A549 (cell line): ENCODE measurements around the gene TXK. TPM values are rescaled to one million over a fixed set of nuclear protein-coding genes. Genes with fewer than 3 reads are reported as not detected.

ENCODE experiments used
- ATAC-seq, 2 experiments: fragments of 200-7000 bp in 1 of 2; fragments of >200 bp in 1 of 2; cut with Nextera tagmentation in 1 of 2; cut with Tn5 transposase in 1 of 2; 3 replicates each; pipeline versions ENCODE4 v1.8.0 to v1.9.1; 2018 to 2020; ENCODE audit warnings: mild to moderate bottlenecking in 1 of 2, moderate library complexity in 1 of 2
- CTCF ChIA-PET: fragments of 300-600 bp; sonication (Branson Sonifier 250); formaldehyde crosslinking; extraction: SDS; loops from one replicate; lab custom pipeline; 2021; ENCODE audit warnings: antibody characterized with exemption, inconsistent platforms; lab: Yijun Ruan, JAX
- POLR2A ChIA-PET: fragments of 350-600 bp; formaldehyde crosslinking; extraction: SDS; loops from one replicate; lab custom pipeline; 2021; ENCODE audit warnings: antibody characterized with exemption, inconsistent platforms; lab: Yijun Ruan, JAX
- DNase-seq, 2 experiments: peaks; one replicate each; pipeline versions ENCODE4 v3.0.0 to v3.0.0-alpha.2; 2011 to 2016; ENCODE audit warnings: low read depth in 1 of 2, low spot score in 1 of 2
- FAIRE-seq: peaks from 2 replicates; lab custom pipeline; 2011; peaks lifted over from hg19 to GRCh38; lab: Jason Lieb, UNC
- H3K27ac ChIP-seq, 2 experiments: fragments of >200 bp; sonication (Bioruptor Twin); formaldehyde crosslinking; 3 replicates each; pipeline ENCODE4 v1.5.1; 2016 to 2017
- H3K4me1 ChIP-seq: fragments of >200 bp; sonication (Bioruptor Twin); formaldehyde crosslinking; 3 replicates; pipeline ENCODE4 v1.6.1; 2016
- H3K4me2 ChIP-seq: fragments of >200 bp; sonication (Bioruptor Twin); formaldehyde crosslinking; 3 replicates; pipeline ENCODE4 v1.6.1; 2016
- H3K4me3 ChIP-seq: fragments of >200 bp; sonication (Bioruptor Twin); formaldehyde crosslinking; 3 replicates; pipeline ENCODE4 v1.5.1; 2016
- H3K9me3 ChIP-seq: fragments of >200 bp; sonication (Bioruptor Twin); formaldehyde crosslinking; 3 replicates; pipeline ENCODE4 v1.6.1; 2016
- BHLHE40 ChIP-seq: IDR thresholded peaks from 2 replicates; pipeline ENCODE4 v1.6.1; 2012; ENCODE audit warnings: low read depth, low read length, inconsistent platforms
- CEBPB ChIP-seq, 2 experiments: fragments of >200 bp in 1 of 2; sonication (Bioruptor Twin) in 1 of 2; formaldehyde crosslinking in 1 of 2; IDR thresholded peaks; 2 replicates each; pipeline ENCODE4 v1.6.1; 2012 to 2016
- CHD4 ChIP-seq: fragments of 200-600 bp; sonication (generic); IDR thresholded peaks from 2 replicates; pipeline ENCODE4 v1.6.1; 2016; ENCODE audit warnings: antibody characterized with exemption, mild to moderate bottlenecking, borderline replicate concordance
- EHF ChIP-seq: fragments of 250-450 bp; sonication (Bioruptor Pico); IDR thresholded peaks from 2 replicates; pipeline ENCODE4 v1.5.0; 2020; ENCODE audit warnings: mild to moderate bottlenecking
- EHMT2 ChIP-seq: fragments of 200-600 bp; sonication (generic); IDR thresholded peaks from 2 replicates; pipeline ENCODE4 v1.6.1; 2016; ENCODE audit warnings: antibody characterized with exemption, low read depth, mild to moderate bottlenecking, moderate library complexity
- FOSL2 ChIP-seq, 2 experiments: fragments of 450-650 bp in 1 of 2; fragments of >200 bp in 1 of 2; sonication (Bioruptor Twin) in 1 of 2; formaldehyde crosslinking; IDR thresholded peaks; 2 replicates each; pipeline versions ENCODE4 v1.5.0 to v1.6.1; 2016 to 2020; ENCODE audit warnings: mild to moderate bottlenecking in 1 of 2, moderate library complexity in 1 of 2
- GATA3 ChIP-seq: IDR thresholded peaks from 2 replicates; pipeline ENCODE4 v1.6.1; 2012; ENCODE audit warnings: borderline replicate concordance
- HDAC2 ChIP-seq: fragments of 200-600 bp; sonication (generic); IDR thresholded peaks from 2 replicates; pipeline ENCODE4 v1.6.1; 2016
- HEYL ChIP-seq: fragments of 250-450 bp; sonication (Bioruptor Pico); IDR thresholded peaks from 2 replicates; pipeline ENCODE4 v1.8.0; 2021; ENCODE audit warnings: mild to moderate bottlenecking, moderate library complexity
- HOXA7 ChIP-seq: fragments of 250-450 bp; sonication (Bioruptor Pico); IDR thresholded peaks from 2 replicates; pipeline ENCODE4 v1.5.0; 2020; ENCODE audit warnings: mild to moderate bottlenecking, moderate library complexity
- HOXB13 ChIP-seq: fragments of 250-450 bp; sonication (Bioruptor Pico); IDR thresholded peaks from 2 replicates; pipeline ENCODE4 v1.5.0; 2020; ENCODE audit warnings: low read depth, mild to moderate bottlenecking, moderate library complexity
- HOXB5 ChIP-seq: fragments of 250-450 bp; sonication (Bioruptor Pico); IDR thresholded peaks from 2 replicates; pipeline ENCODE4 v1.5.0; 2020; ENCODE audit warnings: mild to moderate bottlenecking, moderate library complexity
- JUN ChIP-seq, 2 experiments: fragments of >200 bp; sonication (Bioruptor Twin); formaldehyde crosslinking; IDR thresholded peaks; 2 replicates in 1 of 2; 3 replicates in 1 of 2; pipeline ENCODE4 v1.6.1; 2016 to 2017
- KDM1A ChIP-seq: fragments of 200-600 bp; sonication (generic); IDR thresholded peaks from 2 replicates; pipeline ENCODE4 v1.6.1; 2016; ENCODE audit warnings: low read depth, mild to moderate bottlenecking
- MAFK ChIP-seq: fragments of 450-650 bp; IDR thresholded peaks from 2 replicates; pipeline ENCODE4 v1.6.1; 2014; ENCODE audit not compliant: partially characterized antibody
- NPAS2 ChIP-seq: fragments of 250-450 bp; sonication (Bioruptor Pico); IDR thresholded peaks from 2 replicates; pipeline ENCODE4 v1.8.0; 2022; ENCODE audit warnings: mild to moderate bottlenecking, moderate library complexity, borderline replicate concordance
- POLR2A ChIP-seq: IDR thresholded peaks from 2 replicates; pipeline ENCODE4 v1.6.1; 2012; ENCODE audit warnings: mild to moderate bottlenecking, low read length
- POLR2AphosphoS2 ChIP-seq: conservative IDR thresholded peaks from 2 replicates; pipeline ENCODE4 v1.6.1; 2012; ENCODE audit warnings: low read length, improper control_type of control experiment, inconsistent platforms
- RARB ChIP-seq: fragments of 250-450 bp; sonication (Bioruptor Pico); IDR thresholded peaks from 2 replicates; pipeline ENCODE4 v1.8.0; 2021; ENCODE audit warnings: mild to moderate bottlenecking, moderate library complexity
- TFCP2L1 ChIP-seq: fragments of 250-450 bp; sonication (Bioruptor Pico); IDR thresholded peaks from 2 replicates; pipeline ENCODE4 v1.5.0; 2021; ENCODE audit warnings: mild to moderate bottlenecking
- ZFP36 ChIP-seq: fragments of 450-650 bp; IDR thresholded peaks from 2 replicates; pipeline ENCODE4 v1.6.1; 2014; ENCODE audit warnings: borderline replicate concordance; ENCODE audit not compliant: partially characterized antibody
- ZNF302 ChIP-seq: fragments of 250-450 bp; sonication (Bioruptor Pico); IDR thresholded peaks from 2 replicates; pipeline ENCODE4 v1.9.0; 2021; ENCODE audit warnings: inconsistent platforms, mild to moderate bottlenecking, moderate library complexity
- WGBS: methylation state at CpG from one replicate; pipeline ENCODE4 v1.1.6; 2017; ENCODE audit errors: missing lambda C conversion rate; 5-methylcytosine and 5-hydroxymethylcytosine counted together
- polyA plus RNA-seq, 4 experiments: library from polyadenylated mRNA; depleted of rRNA in 3 of 4; stranded (reverse); fragments of >200 nt; fragmentation: RNase III in 1 of 4; extraction: RNeasy Plus Mini Kit Qiagen cat#74134 plus additional on column Dnase treatment in 1 of 4; gene quantifications; 2 replicates in 3 of 4; 3 replicates in 1 of 4; pipeline ENCODE4 v1.2.3, GENCODE V29; 2011 to 2017
- TF ChIP-seq, protein P1 (sequence below): fragments of 150-350 bp; IDR thresholded peaks from 2 replicates; pipeline ENCODE4 v1.6.1; 2014; ENCODE audit warnings: low read depth, mild to moderate bottlenecking, low read length
- TF ChIP-seq, protein P2 (sequence below): IDR thresholded peaks from 2 replicates; pipeline ENCODE4 v1.6.1; 2012
- TF ChIP-seq, protein P3 (sequence below): IDR thresholded peaks from 2 replicates; pipeline ENCODE4 v1.6.1; 2012
- TF ChIP-seq, protein P4 (sequence below): fragments of 450-650 bp; IDR thresholded peaks from 2 replicates; pipeline ENCODE4 v1.6.1; 2014; ENCODE audit warnings: antibody characterized with exemption
- TF ChIP-seq, protein P5 (sequence below): fragments of >200 bp; sonication (Bioruptor Twin); formaldehyde crosslinking; IDR thresholded peaks from 3 replicates; pipeline ENCODE4 v1.6.1; 2016
- TF ChIP-seq, protein P6 (sequence below): fragments of 250-450 bp; sonication (Bioruptor Pico); IDR thresholded peaks from 2 replicates; pipeline ENCODE4 v1.5.0; 2021; ENCODE audit warnings: mild to moderate bottlenecking, moderate library complexity, borderline replicate concordance

The TXK gene
- polyA plus RNA-seq, 2 of the 4 experiments (the other 2 are of a cell fraction) = 0.06 to 0.14 TPM

DNA sequence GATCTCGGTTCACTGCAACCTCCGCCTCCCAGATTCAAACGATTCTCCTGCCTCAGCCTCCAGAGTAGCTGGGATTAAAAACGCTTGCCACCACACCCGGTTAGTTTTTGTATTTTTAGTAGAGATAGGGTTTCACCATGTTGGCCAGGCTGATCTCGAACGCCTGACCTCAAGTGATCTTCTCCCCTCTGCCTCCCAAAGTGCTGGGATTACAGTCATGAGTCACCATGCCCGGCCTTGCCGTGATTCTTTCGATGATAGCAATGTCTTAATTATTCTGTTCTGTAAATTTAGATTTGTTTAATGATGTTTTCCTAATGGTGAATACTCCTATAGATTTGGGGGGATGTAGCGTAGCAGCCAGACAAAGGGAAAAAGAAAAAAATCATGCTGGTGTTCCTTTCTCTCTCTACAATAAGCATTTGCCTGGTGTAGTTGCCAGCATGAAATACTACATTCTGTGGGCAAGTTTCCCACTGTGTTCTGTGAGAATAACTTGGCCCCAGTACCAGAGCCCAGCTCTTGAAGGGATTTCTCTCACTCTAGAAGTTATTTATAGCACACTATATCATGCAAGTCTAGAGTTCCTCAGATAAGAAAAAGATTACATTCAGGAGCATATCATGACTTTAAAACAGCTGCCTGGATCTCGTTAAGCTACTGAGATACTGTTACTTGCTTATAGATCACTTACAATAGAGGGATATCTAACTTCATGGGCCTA lies 102.1 kb downstream of the TXK start:
- Histone ChIP-seq H3K4me3 (no peak overlapping the region), H3K4me1 (no peaks in the 10 kb centered on the region), H3K9me3 (no peaks in the 10 kb centered on the region)
- ATAC-seq (no peak), FAIRE-seq (no peak)
- WGBS = 52% methylated on average over 12 of the region's 12 CpGs
- TF ChIP-seq CEBPB (IDR thresholded peaks at IDR 0.05) = no peak
- TF ChIP-seq KDM1A = no peak
- TF ChIP-seq HOXB13 = no peak
- TF ChIP-seq BHLHE40 = no peak
- no peak for TF ChIP-seq HOXA7 (CRISPR knock-in tag)
- no peak for TF ChIP-seq MAFK
- no peak for TF ChIP-seq CHD4
- TF ChIP-seq ZNF302 (CRISPR knock-in tag) = no peak
- TF ChIP-seq HOXB5 = no peak
- TF ChIP-seq POLR2A = no peak
- TF ChIP-seq ZFP36 = no peak
- TF ChIP-seq EHF (CRISPR knock-in tag) = no peak
- no peak for TF ChIP-seq RARB
- TF ChIP-seq, all 56 proteins: peak for 0
- no peak for DNase-seq
- CTCF ChIA-PET = interaction anchor here (0.7 kb wide), 1 partner anchor 58 kb away, joined by 3 read pairs; no protein-coding TSS in a partner anchor
- Histone ChIP-seq H3K27ac (no peak overlapping the region), H3K4me2 (no peak overlapping the region)
- POLR2A ChIA-PET = no interaction called here

DNA sequence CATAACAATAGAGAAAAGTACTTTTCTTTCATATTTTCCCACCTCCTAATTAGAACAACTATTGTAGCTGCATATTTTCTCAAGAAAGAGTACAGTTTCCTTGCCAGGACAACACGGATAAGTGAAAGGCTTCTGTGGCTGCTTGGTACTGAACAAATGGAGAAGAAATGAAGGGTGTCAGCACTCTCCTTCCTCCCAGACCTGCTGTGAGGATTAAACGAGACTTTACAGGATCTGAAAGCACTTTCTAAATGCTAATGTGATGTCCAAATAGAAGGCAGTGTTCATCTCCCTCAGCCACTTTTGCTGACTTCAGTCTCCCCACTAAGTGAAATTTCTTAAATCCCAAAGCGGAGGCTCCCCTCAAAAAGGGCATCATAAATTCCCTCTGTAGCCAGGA lies 103.6 kb downstream of the TXK start:
- DNase-seq (no peak), FAIRE-seq (no peak), ATAC-seq (no peak)
- no peaks in the 10 kb centered on the region for H3K9me3 ChIP-seq
- H3K4me1 ChIP-seq = no peaks in the 10 kb centered on the region
- no peak overlapping the region for H3K4me2 ChIP-seq
- H3K4me3 ChIP-seq = no peak overlapping the region
- ChIA-PET POLR2A (no interaction called here), CTCF (no interaction called here)
- TF ChIP-seq GATA3 (no peak), RARB (no peak), EHMT2 (no peak), NPAS2 (CRISPR knock-in tag) (no peak), HOXB13 (no peak), HOXB5 (no peak), HEYL (CRISPR knock-in tag) (no peak), CEBPB (IDR thresholded peaks at IDR 0.05) (no peak), CHD4 (no peak), TFCP2L1 (CRISPR knock-in tag) (no peak)
- TF ChIP-seq, protein P1, sequence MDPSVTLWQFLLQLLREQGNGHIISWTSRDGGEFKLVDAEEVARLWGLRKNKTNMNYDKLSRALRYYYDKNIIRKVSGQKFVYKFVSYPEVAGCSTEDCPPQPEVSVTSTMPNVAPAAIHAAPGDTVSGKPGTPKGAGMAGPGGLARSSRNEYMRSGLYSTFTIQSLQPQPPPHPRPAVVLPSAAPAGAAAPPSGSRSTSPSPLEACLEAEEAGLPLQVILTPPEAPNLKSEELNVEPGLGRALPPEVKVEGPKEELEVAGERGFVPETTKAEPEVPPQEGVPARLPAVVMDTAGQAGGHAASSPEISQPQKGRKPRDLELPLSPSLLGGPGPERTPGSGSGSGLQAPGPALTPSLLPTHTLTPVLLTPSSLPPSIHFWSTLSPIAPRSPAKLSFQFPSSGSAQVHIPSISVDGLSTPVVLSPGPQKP = no peak
- TF ChIP-seq, protein P2, sequence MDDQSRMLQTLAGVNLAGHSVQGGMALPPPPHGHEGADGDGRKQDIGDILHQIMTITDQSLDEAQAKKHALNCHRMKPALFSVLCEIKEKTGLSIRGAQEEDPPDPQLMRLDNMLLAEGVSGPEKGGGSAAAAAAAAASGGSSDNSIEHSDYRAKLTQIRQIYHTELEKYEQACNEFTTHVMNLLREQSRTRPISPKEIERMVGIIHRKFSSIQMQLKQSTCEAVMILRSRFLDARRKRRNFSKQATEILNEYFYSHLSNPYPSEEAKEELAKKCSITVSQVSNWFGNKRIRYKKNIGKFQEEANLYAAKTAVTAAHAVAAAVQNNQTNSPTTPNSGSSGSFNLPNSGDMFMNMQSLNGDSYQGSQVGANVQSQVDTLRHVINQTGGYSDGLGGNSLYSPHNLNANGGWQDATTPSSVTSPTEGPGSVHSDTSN = no peak
- TF ChIP-seq, protein P3, sequence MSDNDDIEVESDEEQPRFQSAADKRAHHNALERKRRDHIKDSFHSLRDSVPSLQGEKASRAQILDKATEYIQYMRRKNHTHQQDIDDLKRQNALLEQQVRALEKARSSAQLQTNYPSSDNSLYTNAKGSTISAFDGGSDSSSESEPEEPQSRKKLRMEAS = no peak
- TF ChIP-seq, protein P4, sequence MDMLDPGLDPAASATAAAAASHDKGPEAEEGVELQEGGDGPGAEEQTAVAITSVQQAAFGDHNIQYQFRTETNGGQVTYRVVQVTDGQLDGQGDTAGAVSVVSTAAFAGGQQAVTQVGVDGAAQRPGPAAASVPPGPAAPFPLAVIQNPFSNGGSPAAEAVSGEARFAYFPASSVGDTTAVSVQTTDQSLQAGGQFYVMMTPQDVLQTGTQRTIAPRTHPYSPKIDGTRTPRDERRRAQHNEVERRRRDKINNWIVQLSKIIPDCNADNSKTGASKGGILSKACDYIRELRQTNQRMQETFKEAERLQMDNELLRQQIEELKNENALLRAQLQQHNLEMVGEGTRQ = no peak
- WGBS = 57% methylated on average over 3 of the region's 3 CpGs
- no peak overlapping the region for H3K27ac ChIP-seq

DNA sequence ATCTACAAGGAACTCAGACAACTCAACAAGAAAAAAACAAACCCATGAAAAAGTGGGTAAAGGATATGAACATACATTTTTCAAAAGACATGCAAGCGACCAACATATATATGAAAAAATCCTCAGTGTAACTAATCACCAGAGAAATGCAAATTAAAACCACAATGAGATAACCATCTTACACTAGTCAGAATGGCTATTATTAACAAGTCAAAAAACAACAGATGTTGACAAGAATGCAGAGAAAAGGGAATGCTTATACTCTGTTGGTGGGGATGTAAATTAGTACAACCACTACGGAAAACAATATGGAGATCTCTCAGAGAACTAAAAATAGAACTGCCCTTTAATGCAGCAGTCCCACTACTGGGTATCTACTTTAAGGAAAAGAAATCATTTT lies 105.4 kb downstream of the TXK start:
- FAIRE-seq = no peak
- Histone ChIP-seq H3K4me1 (no peaks in the 10 kb centered on the region), H3K4me2 (no peak overlapping the region), H3K4me3 (no peak overlapping the region), H3K9me3 (no peaks in the 10 kb centered on the region), H3K27ac (no peak overlapping the region)
- CTCF ChIA-PET = no interaction called here
- POLR2A ChIA-PET = no interaction called here
- WGBS = 27% methylated on average over 2 of the region's 2 CpGs
- no peak for ATAC-seq
- no peak for DNase-seq
- TF ChIP-seq, protein P5, sequence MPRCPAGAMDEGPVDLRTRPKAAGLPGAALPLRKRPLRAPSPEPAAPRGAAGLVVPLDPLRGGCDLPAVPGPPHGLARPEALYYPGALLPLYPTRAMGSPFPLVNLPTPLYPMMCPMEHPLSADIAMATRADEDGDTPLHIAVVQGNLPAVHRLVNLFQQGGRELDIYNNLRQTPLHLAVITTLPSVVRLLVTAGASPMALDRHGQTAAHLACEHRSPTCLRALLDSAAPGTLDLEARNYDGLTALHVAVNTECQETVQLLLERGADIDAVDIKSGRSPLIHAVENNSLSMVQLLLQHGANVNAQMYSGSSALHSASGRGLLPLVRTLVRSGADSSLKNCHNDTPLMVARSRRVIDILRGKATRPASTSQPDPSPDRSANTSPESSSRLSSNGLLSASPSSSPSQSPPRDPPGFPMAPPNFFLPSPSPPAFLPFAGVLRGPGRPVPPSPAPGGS = no peak
- TF ChIP-seq, protein P2 = no peak
- TF ChIP-seq HDAC2 (no peak), JUN (IDR thresholded peaks at IDR 0.05) (no peak), FOSL2 (IDR thresholded peaks at IDR 0.05) (no peak), FOSL2 (CRISPR knock-in tag; IDR thresholded peaks at IDR 0.05) (no peak), ZFP36 (no peak), POLR2AphosphoS2 (no peak)
- TF ChIP-seq, protein P6, sequence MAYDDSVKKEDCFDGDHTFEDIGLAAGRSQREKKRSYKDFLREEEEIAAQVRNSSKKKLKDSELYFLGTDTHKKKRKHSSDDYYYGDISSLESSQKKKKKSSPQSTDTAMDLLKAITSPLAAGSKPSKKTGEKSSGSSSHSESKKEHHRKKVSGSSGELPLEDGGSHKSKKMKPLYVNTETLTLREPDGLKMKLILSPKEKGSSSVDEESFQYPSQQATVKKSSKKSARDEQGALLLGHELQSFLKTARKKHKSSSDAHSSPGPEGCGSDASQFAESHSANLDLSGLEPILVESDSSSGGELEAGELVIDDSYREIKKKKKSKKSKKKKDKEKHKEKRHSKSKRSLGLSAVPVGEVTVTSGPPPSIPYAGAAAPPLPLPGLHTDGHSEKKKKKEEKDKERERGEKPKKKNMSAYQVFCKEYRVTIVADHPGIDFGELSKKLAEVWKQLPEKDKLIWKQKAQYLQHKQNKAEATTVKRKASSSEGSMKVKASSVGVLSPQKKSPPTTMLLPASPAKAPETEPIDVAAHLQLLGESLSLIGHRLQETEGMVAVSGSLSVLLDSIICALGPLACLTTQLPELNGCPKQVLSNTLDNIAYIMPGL (CRISPR knock-in tag) = no peak
